Measurements from ENCODE around the gene CYRIA. TPM values are rescaled to one million over a fixed set of nuclear protein-coding genes. Genes with fewer than 3 reads are reported as not detected.

CYRIA gene
- total RNA-seq = 9.3 TPM

DNA sequence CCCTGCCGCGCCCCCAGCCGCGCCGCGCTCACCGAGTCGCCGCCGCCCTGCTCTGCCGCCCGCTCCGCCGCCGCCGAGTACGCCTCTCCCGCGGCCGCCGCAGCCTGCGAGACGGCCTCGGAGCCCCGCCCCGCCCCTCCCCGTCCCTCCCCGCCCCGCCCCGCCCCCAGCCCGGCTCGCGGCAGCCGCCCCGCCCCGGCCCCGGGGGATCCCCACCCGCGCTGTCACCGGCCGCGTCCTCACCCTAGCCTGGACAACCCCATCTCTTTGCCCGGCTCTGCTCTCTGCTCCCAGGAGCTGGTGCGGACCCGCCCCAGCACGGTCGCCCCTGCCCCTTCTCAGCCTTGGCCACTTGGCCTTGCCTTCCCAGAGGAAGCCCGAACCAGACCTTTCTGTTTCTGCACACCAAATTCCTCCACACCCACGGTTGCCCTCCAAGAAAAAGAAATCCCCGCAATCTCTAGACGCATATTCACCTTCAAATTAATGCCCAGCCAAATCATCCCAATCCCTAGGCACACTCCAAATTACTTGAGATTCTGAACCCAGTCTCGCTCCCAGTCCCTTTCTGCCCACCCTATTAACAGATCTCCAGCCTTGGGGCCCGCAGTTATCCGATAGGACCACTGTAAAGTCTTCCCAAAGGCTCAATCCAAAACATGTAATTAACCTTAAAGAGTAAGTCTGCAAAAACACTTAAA is at the start of gene CYRIA:
CYRIA (minus strand) TSS at position 87 of the 701 bp plus-strand sequence. CDS start 77,715 bp downstream, outside the sequence.
- no peak for DNase-seq

DNA sequence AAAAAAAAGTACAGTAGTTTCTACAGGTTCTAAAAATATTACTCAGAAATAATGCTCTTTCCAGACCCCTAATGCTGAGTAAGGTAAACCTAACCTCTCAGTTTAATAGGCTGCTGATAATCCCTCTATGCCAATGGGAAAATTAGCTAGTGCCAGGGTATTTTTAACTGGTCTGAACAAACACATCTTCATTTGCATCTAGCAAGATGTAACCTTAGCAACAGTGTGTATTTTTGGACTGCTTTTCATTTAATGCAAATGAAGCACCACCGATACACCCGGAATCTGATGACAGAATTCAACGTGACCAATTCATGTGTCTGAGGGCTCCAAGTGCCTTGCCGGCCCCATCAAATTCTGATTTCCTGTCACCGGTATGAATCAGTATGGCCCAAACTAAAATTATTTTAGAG is 47.4 kb upstream of the CYRIA start:
- no peak for DNase-seq

DNA sequence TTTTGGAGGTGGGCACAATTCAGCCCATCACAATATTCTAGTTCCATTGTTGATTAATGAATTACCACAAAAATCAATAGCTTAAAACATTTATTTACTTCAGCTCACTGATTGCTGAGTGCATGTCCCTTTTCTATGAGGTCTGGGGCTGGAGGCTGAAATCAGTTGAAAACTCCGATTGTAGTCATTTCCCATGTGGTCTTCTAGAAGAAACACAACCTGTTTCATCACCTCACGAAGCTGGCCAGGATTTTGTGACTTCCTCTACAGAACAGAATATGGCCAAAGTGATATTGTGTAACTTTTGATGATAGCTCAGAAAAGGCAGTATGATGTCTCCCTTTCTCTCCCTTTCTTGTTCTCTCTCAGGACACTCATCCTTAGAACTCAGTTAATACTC is 44.1 kb upstream of the CYRIA start:
- DNase-seq = no peak

DNA sequence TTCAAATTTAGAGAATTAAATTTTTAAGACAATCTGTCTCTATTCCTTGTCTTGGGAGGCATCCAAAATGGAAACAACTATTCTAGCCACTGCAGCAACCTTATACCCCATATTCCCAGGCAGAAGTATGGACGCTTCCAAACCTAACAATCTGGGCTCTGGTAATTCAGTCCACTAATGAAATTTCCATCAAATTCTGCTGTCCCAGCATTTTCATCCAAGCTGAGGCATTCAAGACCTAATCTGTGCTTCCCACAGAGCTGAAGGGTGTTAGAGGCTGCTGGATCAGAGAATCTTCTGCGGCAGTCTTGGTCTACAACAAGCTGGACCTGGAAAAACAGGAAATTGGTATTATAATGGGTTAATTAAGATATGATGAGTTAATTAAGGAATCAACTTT is 42.5 kb upstream of the CYRIA start:
- no peak for DNase-seq

DNA sequence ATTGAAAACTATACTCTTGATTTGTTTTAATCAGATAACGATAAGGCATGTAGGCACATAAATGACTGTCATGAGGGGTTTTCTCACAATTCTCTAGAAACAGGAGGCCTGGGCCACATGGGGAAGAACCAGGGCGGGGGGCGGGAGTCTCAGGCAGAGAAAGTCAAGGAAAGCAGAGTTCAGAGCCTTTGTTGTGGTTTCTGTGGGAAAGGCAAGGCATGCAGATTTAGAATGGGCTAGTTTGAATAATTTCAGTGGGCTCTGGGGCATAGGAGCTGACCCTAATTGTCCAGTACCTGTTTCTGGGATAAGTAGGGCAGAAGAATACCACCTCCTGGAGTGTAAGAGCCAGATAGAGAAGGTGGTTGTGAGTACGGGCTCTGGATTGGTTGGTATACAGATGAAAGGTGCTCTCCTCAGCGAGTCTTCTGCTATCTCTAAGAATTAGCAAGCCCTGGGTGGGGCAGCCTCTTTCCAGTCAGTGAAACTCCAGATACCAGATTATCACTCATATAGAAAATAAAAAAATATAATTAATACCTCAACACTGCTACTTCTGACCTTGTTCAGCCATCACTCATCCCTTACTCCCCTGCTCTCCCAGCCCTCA is 41.5 kb upstream of the CYRIA start:
- DNase-seq = no peak

DNA sequence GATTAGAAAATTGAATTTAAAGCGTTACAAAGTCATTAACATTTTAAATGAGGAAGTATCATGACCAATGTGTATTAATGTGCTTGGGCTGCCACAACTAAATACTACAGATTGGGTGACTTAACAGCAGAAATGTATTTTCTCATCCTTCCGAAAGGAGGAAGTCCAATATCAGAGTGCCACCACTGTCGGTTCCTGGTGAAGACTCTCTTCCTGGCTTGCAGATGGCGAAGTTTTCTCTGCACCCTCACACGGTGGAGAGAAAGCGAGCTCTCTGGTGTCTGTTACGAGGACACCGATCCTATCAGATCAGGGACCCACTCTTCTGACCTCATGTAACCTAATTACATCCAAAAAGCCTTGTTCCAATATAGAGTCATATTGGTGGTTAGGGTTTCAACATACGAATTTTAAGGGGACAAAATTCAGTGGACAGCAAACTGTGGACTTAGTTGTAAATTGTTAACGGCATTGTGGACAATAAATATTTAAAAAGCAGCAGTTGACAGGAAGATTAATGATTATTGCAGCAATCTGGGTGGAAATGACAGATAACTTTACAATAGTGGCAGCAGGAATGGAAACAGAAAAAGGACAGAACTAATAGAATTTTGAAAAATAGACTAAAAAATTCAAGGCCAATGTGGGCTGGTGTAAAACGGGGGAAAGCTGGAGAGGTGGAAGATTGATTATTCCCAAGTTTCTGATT is 35.1 kb upstream of the CYRIA start:
- DNase-seq = no peak

DNA sequence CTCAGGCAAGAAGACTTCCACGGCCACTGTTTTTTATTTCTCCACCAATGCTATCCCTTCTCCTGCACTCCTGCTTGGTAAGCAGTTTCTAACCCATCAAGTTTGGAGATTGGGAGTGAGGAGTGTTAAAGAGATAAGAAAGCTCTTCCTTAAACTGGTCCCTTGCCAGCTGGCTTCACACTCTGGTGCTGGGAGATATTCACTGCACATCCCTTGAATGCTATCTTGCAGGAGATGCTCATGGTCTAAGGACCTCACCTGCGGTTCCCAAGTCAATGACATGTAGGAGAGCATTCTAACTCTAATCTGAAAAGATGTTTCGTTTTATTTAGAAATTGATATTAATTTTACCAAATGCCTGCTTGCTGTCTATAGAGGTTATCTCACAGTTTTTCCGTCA is 28.2 kb upstream of the CYRIA start:
- no peak for DNase-seq

DNA sequence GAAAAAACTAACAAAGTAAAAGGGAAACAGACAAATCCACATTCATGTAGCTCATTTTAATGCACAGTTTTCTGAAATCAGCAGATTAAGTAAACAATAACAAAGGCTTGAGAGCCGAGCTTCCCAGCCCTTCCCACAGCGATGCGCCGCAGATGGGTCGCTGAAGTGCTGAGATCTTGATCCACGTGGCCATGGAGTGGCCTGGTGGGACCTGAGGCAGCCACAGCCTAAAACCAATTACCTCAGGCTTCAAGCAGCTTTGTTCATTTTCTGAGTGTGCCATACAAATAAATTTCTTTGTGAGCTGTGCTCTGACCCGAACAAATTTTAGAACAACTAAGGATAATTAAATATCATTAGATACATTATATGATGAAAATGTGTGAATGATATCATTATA is 25.6 kb upstream of the CYRIA start:
- DNase-seq = no peak

DNA sequence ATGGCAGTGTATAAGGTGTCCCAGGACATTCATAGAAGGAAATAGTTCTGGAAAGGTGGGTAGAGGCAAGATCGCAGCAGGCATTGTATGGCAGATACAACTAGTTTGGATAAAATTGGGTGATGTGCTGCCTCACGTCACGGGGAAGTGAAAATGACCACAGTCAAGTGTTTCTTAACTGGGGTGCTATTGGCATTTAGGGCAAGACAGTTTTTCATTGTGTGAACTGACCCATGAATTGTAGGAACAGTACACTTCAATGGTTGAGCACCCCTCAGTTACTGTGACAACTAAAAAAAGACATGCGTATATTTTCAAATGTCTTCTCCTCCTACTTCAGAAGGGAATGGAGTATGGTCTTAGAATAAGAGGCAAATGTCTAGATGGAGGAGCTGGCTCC is 22.3 kb upstream of the CYRIA start:
- DNase-seq = no peak

DNA sequence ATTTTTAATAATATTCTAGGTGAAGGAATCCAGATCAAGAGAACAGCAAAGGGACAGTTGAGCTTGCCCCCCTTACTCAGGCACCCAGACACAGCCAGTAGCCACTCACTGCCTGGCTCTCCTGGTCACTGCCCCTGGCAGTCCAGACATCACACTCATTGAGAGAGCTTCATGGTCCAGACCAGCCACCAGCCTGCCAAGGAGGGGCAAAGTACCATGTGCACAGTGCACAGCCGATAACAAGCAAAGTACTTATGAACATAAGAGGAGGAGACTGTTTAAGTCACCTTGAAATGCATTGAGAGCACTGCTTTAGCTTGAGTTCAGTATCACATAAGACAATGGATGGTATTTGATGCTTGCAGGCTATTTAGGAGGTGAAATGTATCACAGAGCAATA is 21.6 kb upstream of the CYRIA start:
- no peak for DNase-seq

DNA sequence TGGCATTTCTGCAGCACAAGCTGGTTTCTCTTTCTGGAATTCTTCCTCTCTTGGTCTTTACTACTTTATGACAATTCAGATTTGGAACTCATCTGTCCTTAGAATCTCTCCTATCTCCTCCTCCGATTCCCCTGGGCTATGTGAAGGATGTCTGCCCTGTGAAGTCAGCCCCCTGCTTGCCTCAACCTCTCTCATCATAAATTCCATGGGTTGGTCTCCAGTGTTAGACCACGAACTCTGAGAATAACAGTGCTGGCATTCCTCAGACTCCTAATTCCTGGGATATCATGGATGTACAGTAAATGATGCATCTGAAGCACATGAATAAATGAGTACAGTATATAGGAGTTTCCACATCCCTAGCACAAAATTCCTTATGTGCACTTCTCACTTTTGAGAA is 21.0 kb upstream of the CYRIA start:
- no peak for DNase-seq

DNA sequence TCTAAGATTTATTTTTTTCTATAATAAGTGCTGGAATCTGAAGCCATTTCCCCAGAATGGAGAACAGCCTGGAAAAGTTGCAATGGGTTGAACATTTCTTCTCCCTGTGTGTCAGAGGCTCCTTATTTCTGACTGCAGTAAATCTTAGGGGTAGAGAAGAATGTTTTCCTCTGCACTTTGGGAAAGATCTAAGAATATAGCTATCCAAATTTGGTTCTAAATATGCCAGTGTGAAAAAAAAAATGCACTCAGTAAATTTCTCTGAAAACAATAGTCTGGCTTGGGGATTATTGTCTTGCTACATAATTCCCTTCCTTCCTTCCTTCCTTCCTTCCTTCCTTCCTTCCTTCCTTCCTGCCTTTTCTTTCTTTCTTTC is 19.7 kb upstream of the CYRIA start:
- no peak for DNase-seq

DNA sequence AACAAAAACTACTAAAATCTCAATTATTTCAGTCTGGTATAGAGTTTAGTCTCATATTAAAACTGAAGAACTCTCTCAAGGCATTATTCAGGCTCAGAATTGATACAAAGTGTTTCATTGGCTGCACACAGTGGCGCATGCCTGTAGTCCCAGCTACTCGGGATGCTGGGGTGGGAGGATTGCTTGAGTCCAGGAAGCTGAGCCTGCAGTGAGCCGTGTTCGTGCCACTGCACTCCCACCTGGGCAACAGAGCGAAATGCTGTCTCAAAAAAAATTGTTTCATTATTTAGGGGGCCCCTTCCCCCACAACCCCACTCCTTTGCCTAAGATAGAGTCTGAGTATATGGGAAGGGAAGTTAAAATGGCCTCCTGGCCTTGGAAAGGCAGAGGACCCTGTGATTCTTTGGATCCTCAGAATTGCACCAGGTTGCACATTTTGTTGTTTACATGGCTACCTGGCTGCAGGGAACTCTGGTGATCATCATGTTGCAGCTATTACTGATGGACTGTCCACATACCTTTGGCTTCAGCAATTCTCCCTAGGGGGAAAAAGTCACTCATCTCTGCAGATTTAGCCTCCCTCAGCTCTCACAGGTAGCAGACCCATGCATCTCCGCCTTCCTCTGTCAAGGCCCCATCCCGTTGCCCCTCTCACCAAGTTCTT is 19.2 kb upstream of the CYRIA start:
- no peak for DNase-seq

DNA sequence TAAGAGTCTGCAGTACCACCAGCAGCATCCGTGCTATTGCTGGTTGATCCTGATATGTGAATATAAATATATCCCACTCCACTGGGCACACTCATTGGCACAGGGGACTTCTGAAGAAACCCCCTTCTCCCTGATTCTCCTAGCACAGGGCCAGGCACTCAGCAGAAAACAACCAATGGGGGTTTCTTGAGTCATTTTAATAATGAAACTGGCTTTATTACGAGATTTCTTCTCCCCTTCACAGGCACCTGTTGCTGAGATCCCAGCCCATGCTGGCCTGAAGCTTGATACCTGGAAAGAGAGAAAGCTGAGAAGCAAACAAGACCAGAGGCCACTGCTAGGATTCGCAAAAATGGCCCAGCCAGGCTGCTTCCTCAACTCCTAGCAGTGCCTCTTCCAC is 17.9 kb upstream of the CYRIA start:
- DNase-seq = no peak

DNA sequence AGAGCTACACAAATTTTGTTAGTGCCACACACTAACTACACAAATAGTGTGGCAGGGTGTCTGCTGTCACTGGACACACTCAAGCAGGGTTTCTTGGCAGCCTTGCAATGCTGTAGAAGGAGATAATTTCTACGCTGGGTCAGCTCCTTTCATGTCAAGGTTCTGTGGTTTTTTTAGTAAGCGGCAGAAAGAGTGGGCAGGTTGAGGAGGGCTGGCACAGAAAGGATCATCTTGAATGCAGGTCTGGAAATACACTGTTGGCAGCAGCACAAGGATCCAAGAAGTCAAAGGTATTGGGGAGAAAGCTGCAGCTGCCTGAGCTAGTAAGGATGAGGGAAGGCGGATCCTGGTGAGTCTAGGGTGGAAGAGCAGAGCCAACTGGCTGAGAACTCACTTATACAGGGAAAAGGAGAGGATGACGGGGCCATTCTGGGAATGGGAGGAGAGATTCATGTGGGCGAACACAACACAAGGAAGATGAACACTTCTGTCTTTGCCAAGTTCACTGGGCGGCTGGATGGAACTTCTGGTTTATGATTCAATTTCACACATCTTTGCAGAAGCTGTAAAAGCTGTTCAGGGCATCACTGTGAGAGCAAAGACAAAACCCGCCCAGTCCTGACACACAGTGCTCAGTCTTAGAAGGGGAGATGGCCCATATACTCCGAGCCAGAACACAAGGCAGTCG is 16.9 kb upstream of the CYRIA start:
- no peak for DNase-seq

DNA sequence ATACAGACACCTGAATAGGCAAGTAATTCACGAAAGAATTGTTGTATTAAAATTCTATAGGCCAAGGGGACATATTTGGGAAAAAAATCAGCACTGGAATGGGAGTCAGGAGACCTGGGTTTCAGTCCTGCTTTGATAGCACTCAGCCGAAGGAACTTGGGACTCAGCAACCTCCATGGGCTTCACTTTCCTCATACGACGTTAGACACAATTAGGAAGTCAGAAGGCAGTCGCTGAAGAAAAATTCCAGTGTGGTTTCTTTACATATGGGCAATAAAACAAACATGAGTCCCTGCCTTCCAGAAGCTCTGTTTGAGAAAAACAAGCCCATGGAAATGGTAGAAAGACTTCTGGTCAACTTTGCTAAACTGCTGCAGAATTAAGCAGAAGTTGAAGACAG is 15.1 kb upstream of the CYRIA start:
- DNase-seq = no peak

DNA sequence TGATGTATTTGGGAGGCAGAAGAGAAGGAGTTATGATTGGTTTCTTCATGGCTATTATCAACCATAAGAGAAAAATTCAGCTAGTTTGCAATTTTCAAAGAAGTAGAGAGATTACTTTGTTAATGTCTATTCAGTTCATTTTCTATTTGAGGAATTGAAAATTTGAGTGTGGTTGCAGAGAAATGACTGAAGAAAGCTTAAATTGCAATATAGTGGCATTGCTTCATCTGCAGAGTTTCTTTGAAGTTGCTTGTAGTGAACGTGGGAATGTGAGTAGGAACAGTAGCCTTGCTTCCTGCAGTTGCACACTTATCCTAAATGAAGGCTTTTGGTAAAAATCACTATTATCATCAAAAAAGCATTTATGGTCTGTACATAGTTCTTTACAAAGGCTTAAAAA is 14.7 kb upstream of the CYRIA start:
- no peak for DNase-seq

DNA sequence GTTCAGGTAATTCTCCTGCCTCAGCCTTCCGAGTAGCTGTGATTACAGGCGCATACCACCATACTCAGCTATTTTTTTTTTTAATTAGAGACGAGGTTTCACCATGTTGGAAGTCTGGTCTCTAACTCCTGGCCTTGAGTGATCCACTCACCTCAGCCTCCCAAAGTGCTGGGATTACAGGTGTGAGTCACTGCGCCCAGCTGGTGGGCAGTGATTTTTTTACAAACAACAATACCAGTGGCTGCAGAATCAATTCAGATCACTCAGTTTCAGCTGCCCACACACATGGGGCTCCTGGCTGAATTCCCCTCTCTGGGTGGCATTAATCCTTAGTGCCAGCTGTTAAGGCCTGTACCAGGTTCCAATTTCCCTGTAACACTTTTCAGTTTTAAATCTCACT is 13.3 kb upstream of the CYRIA start:
- no peak for DNase-seq

DNA sequence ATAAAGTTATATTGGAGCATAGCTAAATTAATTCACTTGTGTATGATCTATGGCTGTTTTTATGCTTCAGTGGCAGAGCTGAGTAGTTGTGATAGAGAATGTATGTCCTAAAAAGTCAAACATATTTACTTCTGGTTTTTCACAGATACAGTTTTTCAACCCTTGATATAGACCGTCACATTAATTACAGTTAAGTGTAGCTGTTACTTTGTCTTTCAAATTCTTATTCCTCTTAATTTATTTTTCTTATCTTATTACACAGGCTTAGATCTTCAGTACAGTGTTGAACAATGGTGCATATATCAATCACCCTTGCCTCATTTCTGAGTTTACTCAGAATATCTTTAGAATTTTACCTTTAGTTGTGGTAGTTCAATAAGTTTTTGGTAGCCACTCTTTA is 12.2 kb upstream of the CYRIA start:
- no peak for DNase-seq

DNA sequence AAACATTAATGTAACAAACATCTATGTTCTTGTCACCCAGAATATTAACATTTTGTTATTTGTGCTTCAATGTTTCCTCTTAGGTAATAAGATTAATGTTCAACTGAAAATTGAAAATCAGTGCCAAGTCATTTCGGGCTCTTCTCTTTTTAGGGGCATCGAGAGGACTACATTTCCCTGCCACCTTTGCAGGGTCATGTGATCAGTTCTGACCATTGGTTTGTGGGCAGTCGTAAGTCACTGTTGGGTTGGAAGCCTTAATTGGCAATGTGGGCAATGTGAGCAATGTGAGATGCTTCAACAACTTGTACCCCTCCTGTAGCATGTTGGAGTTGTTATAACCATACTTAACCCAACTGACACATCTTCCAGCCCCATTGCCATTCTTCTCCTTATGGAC is 10.1 kb upstream of the CYRIA start:
- no peak for DNase-seq

DNA sequence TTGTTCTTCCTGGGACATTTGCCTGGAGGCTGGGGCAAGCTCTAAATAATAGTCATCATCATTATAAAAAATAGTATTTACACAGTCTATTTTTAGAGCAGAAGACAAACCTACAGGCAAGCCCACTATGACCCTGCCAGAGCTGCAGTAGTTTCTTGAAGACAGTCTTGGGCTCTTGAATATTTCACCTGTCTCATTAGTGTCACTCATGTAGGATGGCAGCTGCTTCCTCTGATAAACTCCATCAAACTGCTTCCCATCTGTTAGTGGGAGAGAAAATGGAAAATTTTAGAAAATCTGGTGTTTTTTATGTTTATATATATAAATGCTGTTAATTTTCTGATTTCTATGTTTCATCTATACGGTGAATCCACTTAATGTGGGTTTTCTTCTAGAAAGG is 8.5 kb upstream of the CYRIA start:
- no peak for DNase-seq

DNA sequence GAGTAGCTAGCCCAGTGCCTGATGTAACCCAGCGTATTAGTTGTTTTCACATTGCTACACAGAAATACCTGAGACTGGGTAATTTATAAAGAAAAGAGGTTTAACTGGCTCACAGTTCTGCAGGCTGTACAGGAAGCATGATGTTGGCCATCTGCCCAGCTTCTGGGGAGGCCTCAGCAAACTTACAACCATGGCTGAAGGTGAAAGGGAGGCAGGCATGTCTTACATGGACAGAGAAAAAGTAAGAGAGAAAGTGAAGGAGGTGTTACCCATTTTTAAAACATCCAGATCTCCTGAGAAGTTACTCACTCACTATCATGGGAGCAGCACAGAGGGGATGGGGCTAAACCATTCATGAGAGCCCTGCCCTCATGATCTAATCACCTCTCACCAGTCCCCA is 6.1 kb upstream of the CYRIA start:
- DNase-seq = no peak

DNA sequence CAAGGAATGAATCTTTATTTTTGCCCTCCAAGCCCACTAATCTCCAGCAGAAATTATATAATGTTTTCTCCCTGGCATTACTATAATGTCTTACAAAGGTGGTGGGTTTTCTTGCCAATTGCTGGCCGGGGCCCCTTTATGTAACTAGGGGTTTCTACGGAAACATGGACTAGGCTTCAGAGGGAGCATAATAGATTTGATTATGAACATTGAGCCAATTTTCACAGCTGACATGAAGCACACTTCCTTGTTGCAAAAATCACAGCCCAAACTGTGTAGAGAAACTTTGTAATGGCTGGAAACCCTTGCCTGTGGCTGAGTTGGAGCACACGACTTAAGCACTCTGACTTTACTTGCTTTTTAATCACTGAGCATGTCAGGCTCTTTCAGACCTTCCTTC is 3.8 kb upstream of the CYRIA start:
- DNase-seq = no peak
